ENCODE results near the gene CHRNB4. TPM values are rescaled to one million over a fixed set of nuclear protein-coding genes. Genes with fewer than 3 reads are reported as not detected.

Gene CHRNB4
- total and polyA plus RNA-seq, 2 of the 8 experiments (the other 6 are each of a cell fraction or from before 2014, with no cell fraction given), result 2.4 to 4.5 TPM

DNA sequence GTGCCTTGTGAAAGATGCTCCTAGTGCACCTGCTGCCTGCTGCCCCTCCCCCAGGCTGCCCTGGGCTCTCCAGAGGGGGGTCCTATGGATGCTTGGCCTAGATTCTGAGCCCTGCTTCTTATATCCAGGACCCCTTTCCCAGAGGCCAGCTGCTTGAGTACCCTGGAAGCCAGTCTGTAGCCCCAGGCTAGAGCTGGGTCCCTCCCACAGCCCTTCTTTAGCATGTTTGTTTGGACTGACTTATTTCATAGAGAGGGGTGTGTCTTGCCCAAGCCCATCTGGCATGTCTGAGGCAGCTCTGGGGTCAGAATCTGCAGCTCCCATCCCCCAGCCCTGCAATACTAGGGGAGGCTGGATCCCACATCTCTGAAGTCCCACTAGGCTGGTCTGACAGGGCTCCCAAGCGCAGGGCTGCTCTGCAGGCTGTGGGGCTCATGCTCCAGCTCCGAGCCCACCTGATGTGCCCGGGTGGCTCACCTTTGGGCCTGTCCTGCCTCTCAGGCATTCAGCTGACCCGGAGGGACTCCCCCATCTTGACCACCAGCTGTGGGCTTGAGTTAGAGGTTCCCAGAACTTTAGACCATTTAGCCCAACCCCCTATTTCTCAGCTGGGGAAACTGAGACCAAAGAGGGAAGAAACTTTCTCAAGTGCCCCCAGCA lies 3.1 kb downstream of the CHRNB4 start:
- no peak overlapping the region for H3K56ac ChIP-seq (replicated peaks; ENCODE audit: insufficient read length, low read depth, low read length)

More for the DNA sequence above, 3.1 kb downstream of the CHRNB4 start:
- peaks cover 7% of the 10 kb centered on the region; the same call in 1 of the 2 replicates for H3K23me2 ChIP-seq (ENCODE audit: low read depth, low read length)
- no peak overlapping the region for H4K91ac ChIP-seq (replicated peaks; ENCODE audit: insufficient read length, low read length)
- ChIA-PET CTCF (ENCODE audit: partially characterized antibody) (interaction anchor here (0.6 to 10.9 kb wide), 29 partner anchors 7 to 178 kb away, joined by 3 to 256 read pairs (median 7); partner anchors contain the start of gene CHRNA3), POLR2A (ENCODE audit: partially characterized antibody) (no interaction called here)
- no peak overlapping the region for H2AK5ac ChIP-seq (ENCODE audit: low read depth, low read length)
- no peak overlapping the region for H2BK12ac ChIP-seq (ENCODE audit: low read depth, low read length)
- peaks cover 0 to 6% (median 4%) of the 10 kb centered on the region in 4 experiments; a peak in 2 of 7 replicates for H3K27me3 ChIP-seq (replicated peaks in 1 of 4; ENCODE audit: control insufficient read depth in 3 of 4, extremely low read depth in 1 of 4, insufficient read depth in 3 of 4, low read length in 3 of 4)
- H4K20me1 ChIP-seq (replicated peaks in 1 of 2; ENCODE audit: control insufficient read depth in 1 of 2, insufficient read depth in 2 of 2, low read length in 2 of 2), result no peaks in the 10 kb centered on the region
- WGBS, 2 experiments (ENCODE audit: extremely low coverage in 1 of 2, insufficient coverage in 1 of 2, insufficient read length in 1 of 2, insufficient replicate concordance in 2 of 2, low coverage in 1 of 2, low lambda C conversion rate in 2 of 2, missing lambda C conversion rate in 1 of 2), result 78% methylated on average over 4 of the region's 4 CpGs; no CpG with 5 or more reads in 1 of the 2 experiments
- H3K18ac ChIP-seq (ENCODE audit: extremely low read depth, low read length), result no peak overlapping the region
- TF ChIP-seq YY1 (IDR thresholded peaks at IDR 0.05; ENCODE audit: low read depth, low read length) (no peak), CREB1 (IDR thresholded peaks at IDR 0.05) (no peak)
- H3K79me1 ChIP-seq (ENCODE audit: low read depth, low read length), result no peaks in the 10 kb centered on the region
- H4K8ac ChIP-seq (ENCODE audit: extremely low read depth, insufficient read depth, low read length), result no peak overlapping the region
- H2BK20ac ChIP-seq (ENCODE audit: low read length), result no peak overlapping the region
- DNase-seq (ENCODE audit: low read depth in 1 of 2, low spot score in 2 of 2) (no peak), FAIRE-seq (no peak)
- H3K9ac ChIP-seq (replicated peaks in 1 of 4; ENCODE audit: extremely low read depth in 1 of 4, low read depth in 3 of 4, low read length in 3 of 4), result no peak overlapping the region
- no peak overlapping the region for H2BK120ac ChIP-seq (replicated peaks; ENCODE audit: low read depth, low read length)
- no peak overlapping the region for H4K5ac ChIP-seq (ENCODE audit: insufficient read length, low read depth, low read length)
- H2AFZ ChIP-seq (ENCODE audit: low read length), result no peak overlapping the region
- H3K79me2 ChIP-seq (ENCODE audit: control insufficient read depth in 1 of 2, insufficient read depth in 2 of 2, low read length in 2 of 2), result no peaks in the 10 kb centered on the region
- no peak overlapping the region for H2BK15ac ChIP-seq (ENCODE audit: low read length)
- no peak overlapping the region for H3K23ac ChIP-seq (ENCODE audit: insufficient read length)
- H3K4me2 ChIP-seq (ENCODE audit: insufficient read depth in 1 of 2, low read depth in 2 of 2, low read length in 2 of 2), result no peak overlapping the region
- H3K9me3 ChIP-seq (ENCODE audit: insufficient read depth in 2 of 2, low read depth in 1 of 2, low read length in 1 of 2), result no peaks in the 10 kb centered on the region
- peaks cover 2 to 16% (median 7%) of the 10 kb centered on the region in 4 experiments; a peak in 6 of 7 replicates for H3K4me1 ChIP-seq (replicated peaks in 1 of 4; ENCODE audit: control insufficient read depth in 3 of 4, insufficient read depth in 4 of 4, low read length in 3 of 4)
- H3K4ac ChIP-seq (replicated peaks; ENCODE audit: insufficient read length, low read depth, low read length), result no peak overlapping the region
- H3K4me3 ChIP-seq (ENCODE audit: extremely low read depth in 1 of 4, insufficient read depth in 2 of 4, low read depth in 3 of 4, low read length in 4 of 4), result no peak overlapping the region
- no peak overlapping the region for H3K14ac ChIP-seq (ENCODE audit: insufficient read length)
- H3K27ac ChIP-seq (ENCODE audit: low read depth, low read length), result no peak overlapping the region
- no peak overlapping the region for H2BK5ac ChIP-seq (ENCODE audit: low read depth, low read length)
- peaks cover 0 to 4% (median 0%) of the 10 kb centered on the region in 4 experiments; a peak in 1 of 8 replicates for H3K36me3 ChIP-seq (ENCODE audit: control insufficient read depth in 2 of 4, insufficient read depth in 4 of 4, low read length in 3 of 4)
